ENCODE measurements around the gene MUSK. TPM values are rescaled to one million over a fixed set of nuclear protein-coding genes. Genes with fewer than 3 reads are reported as not detected.
"Not testable (repeated sequence)": the region's sequence is repeated elsewhere in the genome, so short reads cannot be mapped to it uniquely, and the experiment has no call there.

The MUSK gene
- total RNA-seq, 1 donor from 2014 or later = not detected

DNA sequence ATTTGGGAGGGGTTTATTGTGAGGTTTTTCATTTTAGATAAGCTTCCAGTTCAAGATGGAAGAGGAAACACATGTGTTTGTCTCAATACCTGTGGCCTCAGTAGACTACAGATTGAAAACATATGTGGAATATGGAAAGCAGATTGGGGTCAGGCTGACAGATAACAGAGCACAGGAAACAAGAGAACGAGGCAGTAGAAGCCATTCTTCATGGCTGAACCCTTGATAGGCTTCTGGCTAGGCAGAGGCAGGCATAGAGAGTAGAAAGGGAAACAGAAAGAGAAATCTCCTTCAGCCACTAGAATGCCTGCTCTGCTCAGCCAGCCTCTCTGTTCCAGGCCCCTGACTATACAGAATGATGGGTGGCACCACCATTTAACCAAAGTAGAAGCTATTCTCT lies 152.5 kb downstream of the MUSK start:
- H3K27me3 Mint-ChIP-seq (ENCODE audit: unreplicated experiment) = peaks cover 1% of the 10 kb centered on the region
- no peak overlapping the region for H3K27ac Mint-ChIP-seq (ENCODE audit: unreplicated experiment)
- no peak overlapping the region for H3K4me3 Mint-ChIP-seq (ENCODE audit: unreplicated experiment)
- H3K9me3 Mint-ChIP-seq (ENCODE audit: unreplicated experiment) = no peaks in the 10 kb centered on the region
- TF ChIP-seq, protein P1, sequence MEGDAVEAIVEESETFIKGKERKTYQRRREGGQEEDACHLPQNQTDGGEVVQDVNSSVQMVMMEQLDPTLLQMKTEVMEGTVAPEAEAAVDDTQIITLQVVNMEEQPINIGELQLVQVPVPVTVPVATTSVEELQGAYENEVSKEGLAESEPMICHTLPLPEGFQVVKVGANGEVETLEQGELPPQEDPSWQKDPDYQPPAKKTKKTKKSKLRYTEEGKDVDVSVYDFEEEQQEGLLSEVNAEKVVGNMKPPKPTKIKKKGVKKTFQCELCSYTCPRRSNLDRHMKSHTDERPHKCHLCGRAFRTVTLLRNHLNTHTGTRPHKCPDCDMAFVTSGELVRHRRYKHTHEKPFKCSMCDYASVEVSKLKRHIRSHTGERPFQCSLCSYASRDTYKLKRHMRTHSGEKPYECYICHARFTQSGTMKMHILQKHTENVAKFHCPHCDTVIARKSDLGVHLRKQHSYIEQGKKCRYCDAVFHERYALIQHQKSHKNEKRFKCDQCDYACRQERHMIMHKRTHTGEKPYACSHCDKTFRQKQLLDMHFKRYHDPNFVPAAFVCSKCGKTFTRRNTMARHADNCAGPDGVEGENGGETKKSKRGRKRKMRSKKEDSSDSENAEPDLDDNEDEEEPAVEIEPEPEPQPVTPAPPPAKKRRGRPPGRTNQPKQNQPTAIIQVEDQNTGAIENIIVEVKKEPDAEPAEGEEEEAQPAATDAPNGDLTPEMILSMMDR (IDR thresholded peaks at IDR 0.05; ENCODE audit: partially characterized antibody, unreplicated experiment) = no peak
- H3K36me3 Mint-ChIP-seq (ENCODE audit: unreplicated experiment) = no peaks in the 10 kb centered on the region
- H3K4me1 Mint-ChIP-seq (ENCODE audit: low read depth, unreplicated experiment) = peaks cover 4% of the 10 kb centered on the region
- DNase-seq = no peak

DNA sequence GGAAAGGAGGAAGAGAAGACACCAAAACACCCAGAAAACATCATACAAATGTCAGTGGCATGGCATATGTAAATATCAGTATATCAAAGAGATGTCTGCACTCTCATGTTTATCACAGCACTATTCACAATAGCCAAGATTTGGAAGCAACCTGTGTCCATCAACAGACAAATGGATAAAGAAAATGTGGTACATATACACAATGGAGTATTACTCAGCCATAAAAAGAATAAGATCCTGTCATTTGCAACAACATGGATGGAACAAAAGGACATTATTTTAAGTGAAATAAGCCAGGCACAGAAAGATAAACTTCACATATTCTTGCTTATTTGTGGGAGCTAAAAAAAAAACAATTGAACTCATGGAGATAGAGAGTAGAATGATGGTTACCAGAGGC lies 156.5 kb downstream of the MUSK start:
- H3K36me3 Mint-ChIP-seq (ENCODE audit: unreplicated experiment); H3K4me1 Mint-ChIP-seq (ENCODE audit: low read depth, unreplicated experiment); H3K4me3 Mint-ChIP-seq (ENCODE audit: unreplicated experiment); DNase-seq; H3K27me3 Mint-ChIP-seq (ENCODE audit: unreplicated experiment); H3K27ac Mint-ChIP-seq (ENCODE audit: unreplicated experiment); H3K9me3 Mint-ChIP-seq (ENCODE audit: unreplicated experiment): not testable (repeated sequence)

DNA sequence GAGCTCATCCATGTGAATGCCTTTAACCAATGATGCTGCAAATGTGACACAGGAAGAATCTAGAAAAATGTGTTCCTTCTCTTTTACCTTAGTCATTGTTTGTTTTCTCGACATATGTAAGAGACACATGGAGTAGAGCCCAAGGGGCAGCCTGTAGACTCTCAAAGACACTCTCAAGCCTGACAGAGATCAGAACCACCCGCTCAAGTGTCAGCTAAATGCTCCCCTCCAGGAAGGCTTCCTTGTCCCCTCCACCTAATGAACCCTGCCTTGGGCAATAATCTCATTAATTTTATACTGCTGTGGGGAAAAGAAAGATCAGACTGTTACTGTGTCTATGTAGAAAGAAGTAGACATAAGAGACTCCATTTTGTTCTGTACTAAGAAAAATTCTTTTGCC lies 157.4 kb downstream of the MUSK start:
- no peaks in the 10 kb centered on the region for H3K36me3 Mint-ChIP-seq (ENCODE audit: unreplicated experiment)
- peaks cover 4% of the 10 kb centered on the region for H3K4me1 Mint-ChIP-seq (ENCODE audit: low read depth, unreplicated experiment)
- H3K27me3 Mint-ChIP-seq (ENCODE audit: unreplicated experiment) = peaks cover 1% of the 10 kb centered on the region
- no peak overlapping the region for H3K27ac Mint-ChIP-seq (ENCODE audit: unreplicated experiment)
- TF ChIP-seq, protein P1 (IDR thresholded peaks at IDR 0.05; ENCODE audit: partially characterized antibody, unreplicated experiment) = no peak
- no peak for DNase-seq
- no peak overlapping the region for H3K4me3 Mint-ChIP-seq (ENCODE audit: unreplicated experiment)
- H3K9me3 Mint-ChIP-seq (ENCODE audit: unreplicated experiment) = no peaks in the 10 kb centered on the region

DNA sequence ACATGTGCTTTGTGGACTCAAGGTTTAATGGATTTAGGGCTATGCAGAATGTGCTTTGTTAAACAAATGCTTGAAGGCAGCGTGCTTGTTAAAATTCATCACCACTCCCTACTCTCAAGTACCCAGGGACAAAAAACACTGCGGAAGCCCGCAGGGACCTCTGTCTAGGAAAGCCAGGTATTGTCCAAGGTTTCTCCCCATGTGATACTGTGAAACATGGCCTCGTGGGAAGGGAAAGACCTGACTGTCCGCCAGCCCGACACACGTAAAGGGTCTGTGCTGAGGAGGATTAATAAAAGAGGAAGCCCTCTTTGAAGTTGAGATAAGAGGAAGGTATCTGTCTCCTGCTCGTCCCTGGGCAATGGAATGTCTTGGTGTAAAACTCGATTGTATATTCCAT lies 157.8 kb downstream of the MUSK start:
- H3K9me3 Mint-ChIP-seq (ENCODE audit: unreplicated experiment) = not testable (repeated sequence)

DNA sequence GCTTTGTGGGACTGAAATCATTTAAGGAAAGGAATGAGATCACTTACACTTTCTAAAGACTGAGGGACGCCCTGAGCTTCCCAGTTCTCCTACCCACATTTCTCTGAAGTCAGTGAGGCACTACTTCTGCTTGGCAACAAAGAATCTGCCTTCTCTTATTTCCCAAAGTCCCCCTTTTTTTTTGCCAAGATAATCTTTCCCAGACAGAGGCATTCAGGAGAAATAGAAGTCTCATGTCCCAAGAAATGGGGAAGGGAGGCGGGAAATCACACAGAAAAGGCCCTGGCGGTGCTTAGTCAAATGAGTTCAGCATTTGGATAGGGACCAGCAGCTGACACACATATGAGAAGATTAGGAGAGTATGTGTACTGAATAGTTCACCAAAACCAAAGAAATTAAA lies 159.7 kb downstream of the MUSK start:
- no peak for DNase-seq
- H3K36me3 Mint-ChIP-seq (ENCODE audit: unreplicated experiment) = no peaks in the 10 kb centered on the region
- peaks cover 1% of the 10 kb centered on the region for H3K27me3 Mint-ChIP-seq (ENCODE audit: unreplicated experiment)
- no peak overlapping the region for H3K27ac Mint-ChIP-seq (ENCODE audit: unreplicated experiment)
- H3K9me3 Mint-ChIP-seq (ENCODE audit: unreplicated experiment) = no peaks in the 10 kb centered on the region
- H3K4me3 Mint-ChIP-seq (ENCODE audit: unreplicated experiment) = no peak overlapping the region
- TF ChIP-seq, protein P1 (IDR thresholded peaks at IDR 0.05; ENCODE audit: partially characterized antibody, unreplicated experiment) = no peak
- H3K4me1 Mint-ChIP-seq (ENCODE audit: low read depth, unreplicated experiment) = peaks cover 4% of the 10 kb centered on the region

More for the DNA sequence above, 157.8 kb downstream of the MUSK start:
- H3K4me1 Mint-ChIP-seq (ENCODE audit: low read depth, unreplicated experiment); H3K27ac Mint-ChIP-seq (ENCODE audit: unreplicated experiment); H3K4me3 Mint-ChIP-seq (ENCODE audit: unreplicated experiment); H3K36me3 Mint-ChIP-seq (ENCODE audit: unreplicated experiment); DNase-seq; H3K27me3 Mint-ChIP-seq (ENCODE audit: unreplicated experiment): not testable (repeated sequence)

DNA sequence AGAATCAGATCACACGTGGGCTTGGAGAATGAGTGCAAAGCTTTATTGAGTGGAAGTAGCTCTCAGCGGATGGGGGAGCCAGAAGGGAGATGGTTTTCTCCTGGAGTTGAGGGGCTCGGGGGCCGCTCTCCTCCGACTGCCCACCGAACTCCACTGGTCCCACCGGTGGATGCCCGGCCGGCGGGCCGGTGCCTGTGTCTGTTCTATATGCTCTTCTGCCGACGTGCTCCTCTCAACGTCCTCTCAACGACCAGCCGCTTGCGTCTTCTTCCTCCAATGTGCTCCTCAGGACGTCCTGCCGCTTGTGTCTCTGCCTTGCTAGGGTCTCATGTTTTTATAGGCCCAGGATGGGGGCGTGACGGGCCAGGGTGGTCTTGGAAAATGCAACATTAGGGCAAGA lies 161.9 kb downstream of the MUSK start:
- peaks cover 4% of the 10 kb centered on the region for H3K4me1 Mint-ChIP-seq (ENCODE audit: low read depth, unreplicated experiment)
- H3K36me3 Mint-ChIP-seq (ENCODE audit: unreplicated experiment) = no peaks in the 10 kb centered on the region
- H3K9me3 Mint-ChIP-seq (ENCODE audit: unreplicated experiment) = no peaks in the 10 kb centered on the region
- H3K27me3 Mint-ChIP-seq (ENCODE audit: unreplicated experiment) = peaks cover 2% of the 10 kb centered on the region
- no peak for DNase-seq
- TF ChIP-seq, protein P1 (IDR thresholded peaks at IDR 0.05; ENCODE audit: partially characterized antibody, unreplicated experiment) = no peak
- H3K4me3 Mint-ChIP-seq (ENCODE audit: unreplicated experiment) = no peak overlapping the region
- no peak overlapping the region for H3K27ac Mint-ChIP-seq (ENCODE audit: unreplicated experiment)
